ENCODE measurements around the gene MAPK1IP1L.

GRCh38 chr14:55085060-55085660 lies 33.7 kb downstream of the MAPK1IP1L start:
- TF ChIP-seq EZH2phosphoT487 (IDR thresholded peaks at IDR 0.05; ENCODE audit: insufficient read depth, low read depth) (no peak), EZH2 (IDR thresholded peaks at IDR 0.05; ENCODE audit: insufficient read depth, poor library complexity, severe bottlenecking) (no peak)

Data from GM23248 (cell line).